GM18870 (cell line): ENCODE results near the gene FAM229A.

ENCODE experiments used
- ATAC-seq: cut with Tn5 transposase; IDR thresholded peaks from one replicate; pipeline ENCODE4 v1.9.1; 2021; ENCODE audit warnings: moderate library complexity; ENCODE audit not compliant: unreplicated experiment

Gene FAM229A

DNA sequence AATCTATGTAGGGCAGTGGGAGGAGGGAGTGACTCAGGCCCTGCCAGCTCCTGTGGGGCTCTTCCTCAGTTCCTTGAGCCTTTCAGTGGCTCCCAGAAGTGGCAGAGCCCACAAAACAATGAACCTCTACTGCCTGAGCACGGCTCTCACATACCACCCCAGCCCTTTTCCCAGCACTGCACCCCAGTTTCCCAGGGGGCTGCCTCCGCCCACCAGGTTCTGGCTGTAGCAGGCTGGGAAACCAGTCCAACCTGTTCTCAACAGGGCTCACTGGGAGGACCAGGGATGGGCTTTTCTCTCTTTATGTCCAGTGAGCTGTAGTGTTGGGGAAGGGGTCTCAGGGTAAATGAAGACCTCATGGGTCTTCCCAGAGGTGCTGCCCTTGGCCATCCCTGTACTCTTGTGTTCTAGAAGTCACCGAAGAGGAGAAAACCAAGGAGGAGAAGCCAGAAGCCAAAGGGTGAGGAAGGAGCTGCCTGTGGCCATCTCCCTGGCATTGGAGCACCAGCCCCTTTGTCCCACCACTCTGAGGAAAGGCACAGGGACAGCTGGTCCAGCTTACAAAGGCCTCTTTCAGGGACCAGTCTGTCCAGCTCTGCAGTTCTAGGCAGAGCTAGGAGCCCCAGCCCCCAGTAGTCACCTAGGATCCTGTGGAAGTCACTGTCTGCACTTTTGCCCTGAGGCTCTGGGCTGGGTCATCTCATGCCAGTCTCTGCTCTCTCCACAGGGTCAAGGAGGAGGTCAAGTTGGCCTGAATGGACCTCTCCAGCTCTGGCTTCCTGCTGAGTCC, 29.8 kb downstream of the FAM229A start:
- no peak for ATAC-seq

GRCh38 chr1:32331549-32331948, 30.7 kb downstream of the FAM229A start:
- no peak for ATAC-seq

- ATAC-seq = no peak
Observed at GRCh38 chr1:32330558-32331151, 31.6 kb downstream of the FAM229A start.

DNA sequence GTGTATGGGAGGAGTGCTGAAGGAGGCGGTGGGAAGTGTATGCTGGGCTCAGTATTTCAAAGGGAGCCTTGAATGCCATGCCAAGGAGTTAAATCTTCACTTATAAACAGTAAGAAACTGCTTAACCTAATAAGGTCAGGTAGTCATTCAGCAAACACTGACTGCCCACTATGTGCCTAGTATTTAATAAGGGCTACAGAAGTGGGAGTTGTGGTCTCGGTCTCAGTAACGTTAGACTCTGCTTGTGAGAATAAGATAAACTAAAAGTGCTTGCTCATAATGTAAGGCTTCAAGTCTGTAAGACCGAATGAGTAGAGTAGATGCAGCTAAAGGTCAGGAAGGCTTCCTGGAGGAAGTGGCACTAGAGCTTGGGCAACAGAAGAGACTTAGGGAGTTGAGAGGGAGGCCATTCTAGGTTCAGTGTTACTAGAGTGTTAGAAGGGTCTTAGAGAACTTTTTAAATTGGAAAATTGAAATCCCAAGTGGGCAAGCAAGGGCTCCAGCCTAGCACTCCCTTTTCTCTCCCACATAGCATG, 32.3 kb downstream of the FAM229A start:
- ATAC-seq = no peak

DNA sequence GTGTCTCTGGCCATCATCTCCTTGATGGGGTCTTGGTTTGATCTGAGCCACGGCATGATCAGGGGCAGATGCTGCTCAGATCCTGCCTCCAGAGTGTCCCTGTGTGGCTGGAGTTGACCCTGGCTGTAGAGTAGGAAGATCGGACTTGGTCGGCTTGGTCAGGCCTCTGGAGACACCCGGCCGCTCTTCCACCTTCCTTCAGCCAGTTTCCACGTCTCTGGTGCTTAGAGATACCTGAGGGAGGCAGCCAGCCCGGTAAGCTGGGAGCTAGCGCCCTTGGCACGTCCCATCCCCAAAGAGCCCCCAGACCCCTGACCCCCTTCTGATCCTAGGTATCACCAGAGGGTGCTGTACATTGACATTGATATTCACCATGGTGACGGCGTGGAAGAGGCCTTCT, 35.1 kb downstream of the FAM229A start:
- ATAC-seq = no peak

DNA sequence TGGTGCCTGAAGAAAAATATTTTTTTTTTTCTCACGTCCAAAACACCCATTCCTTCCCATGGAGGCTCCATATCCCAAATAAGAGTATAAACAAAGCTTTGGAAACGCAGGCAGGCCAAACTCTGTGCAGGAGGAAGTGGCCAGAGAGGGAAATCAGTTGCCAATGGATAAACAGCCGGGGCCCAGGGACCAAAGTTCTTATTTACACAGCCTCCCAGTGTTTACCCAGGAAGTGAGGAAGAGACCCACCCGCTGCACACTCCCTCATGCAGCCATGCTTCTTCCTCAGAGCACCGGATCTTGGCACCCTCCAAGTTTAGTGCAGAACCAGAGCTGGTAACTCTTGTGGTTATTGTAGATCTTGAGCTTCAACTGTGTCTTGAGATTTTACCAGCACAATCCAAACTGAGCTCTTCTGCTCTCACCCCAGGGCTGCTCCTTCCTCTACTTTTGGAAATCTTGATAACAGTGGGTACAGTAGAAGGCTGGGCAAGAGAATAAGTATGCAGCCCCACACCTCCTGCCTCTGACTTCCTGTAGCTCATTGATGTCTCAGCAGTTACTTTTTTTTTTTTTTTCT, 40.5 kb downstream of the FAM229A start:
- no peak for ATAC-seq

DNA sequence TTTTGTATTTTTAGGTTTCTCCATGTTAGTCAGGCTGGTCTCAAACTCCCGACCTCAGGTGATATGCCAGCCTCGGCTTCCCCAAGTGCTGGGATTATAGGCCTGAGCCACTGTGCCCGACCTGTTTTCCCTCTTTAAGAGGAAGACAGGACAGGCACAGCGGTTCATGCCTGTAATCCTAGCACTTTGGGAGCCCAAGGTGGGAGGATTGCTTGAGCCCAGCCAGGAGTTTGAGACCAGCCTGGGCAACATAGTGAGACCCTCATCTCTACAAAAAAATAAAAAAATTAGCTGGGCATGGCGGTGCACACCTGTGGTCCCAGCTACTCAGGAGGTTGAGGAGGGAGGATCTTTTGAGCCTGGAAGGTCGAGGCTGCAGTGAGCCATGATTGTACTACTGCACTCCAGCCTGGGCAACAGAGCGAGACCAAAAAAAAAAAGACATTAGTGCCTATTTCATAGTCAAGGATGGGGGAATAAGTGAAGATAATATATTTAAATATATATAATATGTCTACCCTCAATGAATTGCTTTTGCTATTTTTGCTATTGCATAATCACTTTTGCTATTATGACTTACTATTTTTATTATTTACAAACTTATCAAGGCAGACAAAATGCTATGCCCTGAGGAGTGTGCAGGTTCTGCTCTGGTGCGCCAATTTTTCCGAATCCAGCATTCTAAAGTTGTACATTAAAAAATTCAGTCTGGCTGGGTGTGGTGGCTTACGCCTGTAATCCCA, 44.0 kb downstream of the FAM229A start:
- no peak for ATAC-seq

GRCh38 chr1:32316903-32317277, 45.4 kb downstream of the FAM229A start:
- no peak for ATAC-seq

GRCh38 chr1:32311709-32312393, 50.4 kb downstream of the FAM229A start:
- ATAC-seq = no peak
